ENCODE data around the gene BSPH1.
"Not testable (repeated sequence)": the region's sequence is repeated elsewhere in the genome, so short reads cannot be mapped to it uniquely, and the experiment has no call there.

Gene BSPH1, protein sequence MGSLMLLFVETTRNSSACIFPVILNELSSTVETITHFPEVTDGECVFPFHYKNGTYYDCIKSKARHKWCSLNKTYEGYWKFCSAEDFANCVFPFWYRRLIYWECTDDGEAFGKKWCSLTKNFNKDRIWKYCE

DNA sequence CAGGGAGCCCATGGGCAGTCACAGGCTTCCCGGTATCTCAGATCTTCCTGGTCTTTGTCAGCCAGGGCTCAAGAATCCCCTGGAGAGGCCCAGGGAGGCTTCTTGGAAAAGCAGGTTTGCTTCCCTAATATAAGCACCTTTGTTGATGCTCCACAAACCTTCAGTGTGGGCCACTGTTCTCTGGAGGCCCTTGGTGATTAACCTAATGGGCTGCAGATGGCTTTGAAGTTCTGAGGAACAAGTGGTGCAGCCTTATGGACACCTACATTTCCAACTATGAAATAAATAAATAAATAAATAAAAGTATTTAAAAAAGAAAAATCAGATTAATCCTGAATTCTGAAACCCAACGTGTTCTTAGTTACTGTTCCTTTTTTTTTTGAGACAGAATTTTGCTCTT is at the start of gene BSPH1:
Gene BSPH1 (minus strand): TSS at position 101 of the 400 bp plus-strand sequence. CDS start 89 bp downstream, at position 12.
- DNase-seq: no peak

GRCh38 chr19:48036765-48037164 is 44.8 kb upstream of the BSPH1 start:
- no peak for DNase-seq

GRCh38 chr19:48033604-48034003 is 41.6 kb upstream of the BSPH1 start:
- DNase-seq: no peak

- no peak for DNase-seq
Measured at GRCh38 chr19:48030073-48030472, 38.1 kb upstream of the BSPH1 start.

DNA sequence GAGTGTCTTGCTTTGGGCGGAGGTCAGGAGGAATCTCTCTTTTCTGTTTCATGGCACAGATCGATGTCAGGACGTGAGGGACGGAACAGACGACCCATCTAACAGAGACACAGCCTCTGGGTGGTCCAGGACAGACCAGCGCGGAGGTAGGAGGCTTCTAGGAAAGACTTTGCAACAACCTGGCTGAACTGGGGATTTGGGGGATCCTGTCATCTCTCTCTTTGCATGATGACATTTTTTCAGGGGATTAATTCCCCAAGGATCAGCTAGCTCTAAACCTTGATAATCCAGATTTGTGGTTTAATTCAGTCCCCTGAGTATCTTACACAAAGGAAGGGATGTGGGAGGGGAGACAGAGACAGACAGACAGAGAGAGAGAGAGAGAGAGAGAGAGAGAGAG is 37.5 kb upstream of the BSPH1 start:
- DNase-seq: no peak

DNA sequence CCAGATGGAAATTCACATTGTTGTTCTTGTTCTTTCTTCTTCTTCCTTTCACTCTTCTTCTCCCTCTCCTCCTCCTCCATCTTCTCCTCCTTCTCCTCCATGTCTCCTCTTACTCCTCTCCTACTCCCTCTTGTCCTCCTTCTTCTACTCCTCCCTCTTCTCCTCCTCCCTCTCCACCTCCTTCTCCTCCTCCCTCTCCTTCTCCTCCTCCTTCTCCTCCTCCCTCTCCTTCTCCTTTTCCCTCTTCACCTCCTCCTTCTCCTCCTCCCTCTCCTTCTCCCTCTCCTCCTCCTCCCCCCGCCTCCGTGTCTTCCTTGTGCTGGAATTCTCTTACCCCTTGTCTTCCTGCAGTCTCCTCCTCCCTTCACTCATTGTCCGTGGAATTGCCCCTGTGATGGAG is 33.5 kb upstream of the BSPH1 start:
- no peak for DNase-seq

DNA sequence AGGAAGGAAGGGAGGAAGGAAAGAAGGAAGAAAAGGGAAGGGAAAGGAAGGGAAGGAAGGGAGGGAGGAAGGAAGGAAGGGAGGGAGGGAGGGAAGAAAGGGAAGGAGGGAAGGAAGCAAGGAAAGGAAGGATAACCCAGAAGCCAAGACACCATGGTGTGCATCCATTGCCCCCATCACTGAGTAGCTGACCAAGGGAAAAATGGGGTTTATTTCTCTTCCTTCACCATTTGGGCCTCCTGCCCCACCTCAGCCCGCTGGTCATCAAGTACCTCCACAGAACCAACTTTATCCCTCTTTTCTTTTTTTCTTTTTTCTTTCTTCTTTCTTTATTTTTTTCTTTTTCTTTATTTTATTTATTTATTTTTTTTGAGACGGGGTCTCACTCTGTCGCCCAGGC is 31.5 kb upstream of the BSPH1 start:
- DNase-seq: no peak

GRCh38 chr19:48023011-48023410 is 31.0 kb upstream of the BSPH1 start:
- no peak for DNase-seq

DNA sequence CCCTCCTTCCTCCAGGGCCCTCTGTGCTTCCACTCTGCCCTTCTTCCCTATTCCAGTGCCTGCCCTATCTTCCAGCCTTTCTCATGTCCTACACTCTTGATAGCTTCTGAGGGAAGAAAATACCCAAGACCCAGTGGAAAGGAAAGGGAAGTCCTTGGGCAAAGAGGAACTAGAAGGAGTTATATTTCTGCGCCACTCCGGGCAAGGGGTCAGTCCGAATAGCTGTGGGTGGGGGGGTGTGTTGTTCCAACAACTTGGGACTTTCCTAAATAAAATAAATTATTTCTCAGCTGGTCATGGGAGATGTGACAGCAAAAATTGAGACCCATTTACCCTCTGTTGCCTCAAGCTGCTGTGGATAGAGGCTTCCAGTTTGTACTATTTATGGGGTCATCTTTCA is 28.7 kb upstream of the BSPH1 start:
- no peak for DNase-seq

- DNase-seq: no peak
Measured at GRCh38 chr19:48010932-48011758, 19.2 kb upstream of the BSPH1 start.

GRCh38 chr19:48006762-48007161 is 14.8 kb upstream of the BSPH1 start:
- DNase-seq: no peak

DNA sequence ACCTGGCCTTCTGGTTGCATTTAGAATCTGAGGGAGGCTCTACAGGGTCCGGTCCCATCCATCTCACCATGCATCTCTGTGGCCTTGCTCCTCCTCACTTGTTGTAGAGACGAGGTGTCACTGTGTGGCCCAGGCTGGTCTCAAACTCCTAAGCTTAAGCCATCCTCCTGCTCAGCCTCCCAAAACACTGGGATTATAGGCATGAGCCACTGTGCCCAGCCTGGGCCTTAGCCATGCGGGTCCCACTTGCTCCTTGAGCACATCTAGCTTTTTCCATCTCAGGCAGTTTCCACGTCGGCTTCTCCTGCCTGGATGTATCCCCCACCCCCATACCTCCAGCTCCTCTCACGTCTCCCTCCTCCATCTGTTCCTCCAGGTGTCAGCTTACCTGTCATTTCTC is 12.3 kb upstream of the BSPH1 start:
- no peak for DNase-seq

DNA sequence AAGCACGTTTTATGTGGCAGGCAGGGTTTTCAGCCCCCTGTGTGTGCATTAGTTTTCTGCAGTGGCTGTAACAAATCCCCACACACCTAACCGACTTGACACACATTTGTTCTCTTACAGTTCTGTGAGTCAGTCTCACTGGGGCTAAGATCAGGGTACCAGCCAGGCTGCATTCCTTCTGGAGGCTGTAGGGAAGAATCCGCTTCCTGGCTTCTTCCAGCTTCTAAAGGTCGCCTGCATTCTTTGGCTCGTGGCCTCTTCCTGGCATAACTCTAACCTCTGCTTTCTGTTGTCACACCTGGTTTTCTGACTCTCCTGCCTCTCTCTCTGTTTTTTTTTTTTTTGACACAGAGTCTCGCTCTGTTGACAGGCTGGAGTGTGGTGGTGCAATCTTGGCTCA is 8.9 kb upstream of the BSPH1 start:
- DNase-seq: no peak

DNA sequence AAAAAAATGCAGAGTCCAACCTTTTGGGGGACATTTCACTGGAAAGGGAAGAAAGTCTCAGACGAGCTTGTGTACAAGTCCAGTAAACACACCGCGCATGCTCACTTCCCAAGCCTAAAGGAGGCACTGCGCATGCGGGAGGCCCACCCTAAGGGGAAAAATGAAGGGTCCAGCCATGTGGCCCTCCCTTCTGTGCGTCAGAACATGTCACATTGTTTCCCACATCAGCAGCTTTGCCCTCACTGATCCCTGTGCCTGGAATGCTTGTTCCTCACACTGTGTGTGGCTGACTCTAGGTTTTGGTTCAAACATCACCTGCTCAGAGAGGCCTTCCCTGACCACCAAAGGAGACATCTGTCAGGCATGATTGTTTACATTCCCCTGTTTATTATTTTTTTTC is 6.8 kb upstream of the BSPH1 start:
- DNase-seq: no peak

- no peak for DNase-seq
Measured at GRCh38 chr19:47996230-47996727, 4.3 kb upstream of the BSPH1 start.

- DNase-seq: no peak
Measured at GRCh38 chr19:47994209-47994802, 2.3 kb upstream of the BSPH1 start, which contains the start of gene ELSPBP1. TSS of gene ELSPBP1 (plus strand) at chr19:47994632. CDS start at chr19:48008668, 14,036 bp downstream.

DNA sequence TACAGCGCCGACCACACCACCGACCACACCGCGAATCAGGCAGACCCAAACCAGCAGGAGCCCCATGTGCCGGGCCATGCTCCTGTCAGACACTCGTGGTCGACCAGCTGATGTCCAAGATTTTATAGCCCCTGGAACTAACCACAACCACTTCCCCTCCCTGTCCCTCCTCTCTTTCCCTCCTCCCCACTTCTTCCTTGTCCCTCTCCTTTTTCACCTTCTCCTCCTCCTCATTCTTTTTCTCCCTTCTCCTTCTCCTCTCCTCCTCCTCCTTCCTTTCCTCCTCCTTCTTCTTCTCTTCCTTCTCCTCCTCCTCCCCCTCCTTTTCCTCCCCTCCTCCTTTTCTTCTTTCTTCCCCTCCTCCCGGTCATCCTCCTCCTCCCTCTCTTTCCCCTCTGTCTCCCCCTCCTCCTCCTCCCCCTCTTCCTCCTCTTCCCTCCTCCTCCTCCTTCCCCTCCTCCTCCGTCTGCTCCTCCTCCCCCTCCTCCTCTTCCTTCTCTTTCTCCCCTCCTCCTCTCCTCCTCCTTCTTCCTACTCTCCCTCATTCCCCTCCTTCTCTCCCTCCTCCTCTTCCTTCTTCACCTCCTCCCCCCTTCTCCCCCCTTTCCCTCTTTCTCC is 670 bp downstream of the BSPH1 start:
- no peak for DNase-seq

GRCh38 chr19:47973529-47973928 is 18.4 kb downstream of the BSPH1 start:
- DNase-seq: no peak

DNA sequence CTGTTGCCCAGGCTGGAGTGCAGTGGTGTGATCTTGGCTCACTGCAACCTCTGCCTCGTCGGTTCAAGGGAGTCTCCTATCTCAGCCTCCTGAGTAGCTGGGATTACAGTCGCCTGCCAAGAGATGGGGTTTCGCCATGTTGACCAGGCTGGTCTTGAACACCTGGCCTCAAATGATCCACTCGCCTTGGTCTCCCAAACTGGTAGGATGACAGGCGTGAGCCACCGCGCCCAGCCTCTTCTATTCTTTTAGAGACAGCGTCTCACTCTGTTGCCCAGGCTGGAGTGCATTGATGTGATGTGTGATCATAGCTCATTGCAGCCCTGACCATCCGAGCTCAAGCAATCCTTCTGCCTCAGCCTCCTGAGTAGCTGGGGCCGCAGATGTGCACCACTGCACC is 36.0 kb downstream of the BSPH1 start:
- not testable (repeated sequence) for DNase-seq

DNA sequence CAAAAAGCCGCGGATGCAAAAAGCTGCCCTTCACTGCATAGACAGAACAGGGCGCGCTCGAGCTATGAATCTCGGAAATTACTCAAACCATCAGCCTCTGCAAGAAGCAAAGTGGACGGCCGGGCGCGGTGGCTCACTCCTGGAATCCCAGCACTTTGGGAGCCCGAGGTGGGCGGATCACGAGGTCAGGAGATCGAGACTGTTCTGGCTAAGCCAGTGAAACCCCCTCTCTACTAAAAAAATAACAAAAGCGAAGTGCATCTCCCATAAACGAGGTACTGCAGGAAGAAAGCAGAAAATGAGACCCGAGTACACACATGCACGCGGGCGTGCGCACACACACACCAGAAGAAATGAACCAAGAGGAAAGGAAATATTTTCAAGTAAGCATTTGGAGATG is 39.8 kb downstream of the BSPH1 start:
- DNase-seq: not testable (repeated sequence)

DNA sequence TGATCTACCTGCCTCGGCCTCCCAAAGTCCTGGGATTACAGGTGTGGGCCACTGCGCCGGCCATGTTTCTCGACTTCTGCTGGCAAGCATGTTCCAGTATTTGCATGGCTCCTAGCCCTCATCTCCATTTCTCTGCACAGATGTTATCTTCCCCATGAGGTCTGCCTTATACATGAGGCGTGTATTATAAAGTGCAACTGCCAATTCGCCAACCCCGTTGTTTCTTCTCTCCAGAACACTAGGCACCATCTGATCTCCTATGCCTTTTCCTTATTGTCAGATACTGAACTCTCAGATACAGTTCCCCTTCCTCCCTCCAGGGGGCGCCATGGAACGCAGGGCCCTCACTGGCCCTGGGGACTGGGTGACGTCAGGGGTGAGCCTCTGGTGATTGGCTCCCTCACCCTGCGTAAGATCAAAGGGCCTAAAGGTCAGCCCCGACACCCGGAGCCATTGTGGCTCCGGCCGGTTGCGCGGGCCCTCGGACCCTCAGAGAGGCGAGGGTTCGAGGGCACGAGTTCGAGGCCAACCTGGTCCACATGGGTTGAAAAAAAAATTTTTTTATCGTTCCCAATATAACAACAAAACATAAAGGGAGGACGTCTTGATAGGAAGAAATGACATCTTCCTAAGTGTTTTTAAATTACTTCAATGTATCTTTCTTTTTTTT is 42.0 kb downstream of the BSPH1 start:
- DNase-seq: not testable (repeated sequence)

- DNase-seq: not testable (repeated sequence)
Measured at GRCh38 chr19:47928581-47928980, 63.4 kb downstream of the BSPH1 start.

DNA sequence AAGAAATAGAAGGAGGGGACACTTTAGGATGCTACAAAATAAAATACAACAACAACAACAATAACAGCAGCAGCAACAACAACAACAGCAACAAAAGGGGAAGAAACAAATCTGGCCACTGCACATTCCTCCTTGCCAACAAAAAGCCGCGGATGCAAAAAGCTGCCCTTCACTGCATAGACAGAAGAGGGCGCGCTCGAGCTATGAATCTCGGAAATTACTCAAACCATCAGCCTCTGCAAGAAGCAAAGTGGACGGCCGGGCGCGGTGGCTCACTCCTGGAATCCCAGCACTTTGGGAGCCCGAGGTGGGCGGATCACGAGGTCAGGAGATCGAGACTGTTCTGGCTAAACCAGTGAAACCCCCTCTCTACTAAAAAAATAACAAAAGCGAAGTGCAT is 71.9 kb downstream of the BSPH1 start:
- DNase-seq: not testable (repeated sequence)

Data from fibroblast of upper back skin (primary cell).